GM04504 (cell line): ENCODE data around the gene CAMTA1.
"Not testable (repeated sequence)": the region's sequence is repeated elsewhere in the genome, so short reads cannot be mapped to it uniquely, and the experiment has no call there.

Source experiments
- DNase-seq: peaks from one replicate; pipeline ENCODE4 v3.0.0-alpha.2; 2012; ENCODE audit warnings: low read depth

The CAMTA1 gene

DNA sequence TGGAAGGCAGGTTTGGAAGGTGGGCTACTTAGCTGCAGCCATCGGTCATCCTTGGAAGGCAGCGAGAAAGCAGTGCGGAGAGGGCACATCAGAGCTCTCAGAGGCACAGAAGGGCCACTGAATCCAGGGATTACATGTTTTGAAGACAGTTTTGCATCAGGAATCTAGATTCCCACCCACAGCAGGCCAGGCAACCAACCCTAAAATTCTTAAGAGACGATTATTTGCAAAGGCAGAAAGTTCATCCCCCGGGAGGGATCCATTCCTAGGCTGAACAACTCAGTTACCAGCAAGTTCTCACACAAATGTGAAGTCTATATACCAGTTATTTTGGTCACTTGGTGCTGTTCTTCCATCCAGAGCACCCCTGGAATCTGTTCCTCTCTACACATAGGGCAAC lies 528.6 kb downstream of the CAMTA1 start:
- DNase-seq, result no peak

DNA sequence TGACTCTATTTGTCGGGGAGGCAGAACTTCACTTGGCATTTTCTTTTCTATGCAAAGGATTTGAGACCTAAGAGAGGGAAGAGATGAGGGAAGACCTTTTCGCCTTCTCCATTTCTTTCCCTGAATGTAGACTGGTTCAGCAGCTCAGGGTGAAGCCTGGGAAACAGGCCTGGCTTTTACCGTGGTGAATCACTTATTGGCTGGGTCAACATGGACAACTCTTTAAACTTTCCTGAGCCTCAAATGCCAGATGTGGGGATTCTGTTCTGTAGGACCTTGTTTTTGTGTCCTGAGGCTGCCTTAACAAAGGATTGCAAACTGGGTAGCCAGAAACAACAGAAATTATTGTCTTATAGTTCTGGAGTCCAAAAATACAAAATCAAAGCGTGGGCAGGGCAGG lies 530.1 kb downstream of the CAMTA1 start:
- DNase-seq, result no peak

DNA sequence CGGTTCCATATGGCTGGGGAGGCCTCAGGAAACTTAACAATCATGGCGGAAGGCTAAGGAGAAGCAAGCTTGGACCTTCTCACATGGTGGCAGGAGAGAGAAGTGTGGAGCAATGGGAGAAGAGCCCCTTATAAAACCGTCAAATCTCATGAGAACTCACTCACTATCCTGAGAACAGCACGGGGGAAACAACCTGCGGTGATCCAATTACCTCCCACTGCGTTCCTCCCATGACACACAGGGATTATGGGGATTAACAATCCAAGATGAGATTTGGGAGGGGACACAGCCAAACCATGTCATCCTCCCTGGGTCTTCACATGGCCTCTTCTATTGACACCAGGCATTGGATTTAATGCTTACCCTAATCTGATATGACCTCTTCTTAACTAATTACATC lies 530.7 kb downstream of the CAMTA1 start:
- DNase-seq, result no peak

DNA sequence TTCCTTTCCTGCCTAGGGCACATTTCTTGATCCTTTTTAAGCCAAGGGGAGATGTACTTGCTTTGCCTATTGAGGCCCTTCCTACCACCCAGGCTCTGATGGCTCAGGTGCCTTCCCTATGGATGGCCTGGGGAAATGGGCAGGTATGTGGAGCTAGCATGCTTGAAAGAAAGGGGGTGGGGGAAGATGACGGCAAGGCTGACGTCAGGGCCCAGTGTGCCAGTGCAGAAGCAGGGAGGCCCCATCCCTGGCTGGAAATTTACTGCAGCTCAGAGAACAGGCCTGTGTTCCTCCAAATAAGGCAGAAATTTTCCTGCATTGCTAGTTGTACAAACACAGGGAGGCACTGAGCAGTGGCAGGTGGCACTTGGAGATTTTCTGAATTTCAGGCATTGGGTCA lies 532.6 kb downstream of the CAMTA1 start:
- no peak for DNase-seq

DNA sequence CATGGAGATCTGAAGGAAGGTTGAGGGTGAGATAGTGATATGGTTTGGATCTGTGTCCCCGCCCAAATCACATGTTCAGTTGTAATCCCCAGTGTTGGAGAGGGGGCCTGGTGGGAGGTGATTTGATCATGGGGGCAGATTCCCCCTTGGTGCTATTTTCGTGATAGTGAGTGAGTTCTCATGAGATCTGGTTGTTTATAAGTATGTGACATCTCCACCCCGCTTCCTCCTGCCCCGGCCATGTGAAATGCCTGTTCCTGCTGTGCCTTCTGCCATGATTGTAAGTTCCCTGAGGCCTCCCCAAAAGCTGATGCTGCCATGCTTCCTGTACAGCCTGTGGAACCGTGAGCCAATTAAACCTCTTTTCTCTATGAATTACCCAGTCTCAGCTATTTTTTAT lies 533.9 kb downstream of the CAMTA1 start:
- DNase-seq, result no peak

DNA sequence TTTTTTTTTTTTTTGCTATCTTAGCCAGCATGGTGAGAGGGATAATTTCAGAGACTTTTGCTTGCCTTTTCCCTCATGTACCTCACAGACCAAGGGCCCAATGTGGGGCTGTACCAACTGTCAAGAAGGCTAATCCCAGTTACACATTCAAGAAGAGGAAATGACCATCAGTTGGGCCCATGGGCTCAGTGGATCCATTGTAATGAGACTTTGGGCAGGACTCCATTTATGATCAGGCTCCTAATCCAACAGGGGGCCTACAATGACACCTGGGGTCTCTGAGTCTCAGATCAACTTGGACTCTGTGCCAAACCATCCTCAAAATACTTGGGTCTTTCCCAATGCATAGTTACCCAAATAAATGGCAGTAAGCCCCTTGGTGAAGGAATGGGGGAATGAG lies 535.4 kb downstream of the CAMTA1 start:
- DNase-seq, result no peak

DNA sequence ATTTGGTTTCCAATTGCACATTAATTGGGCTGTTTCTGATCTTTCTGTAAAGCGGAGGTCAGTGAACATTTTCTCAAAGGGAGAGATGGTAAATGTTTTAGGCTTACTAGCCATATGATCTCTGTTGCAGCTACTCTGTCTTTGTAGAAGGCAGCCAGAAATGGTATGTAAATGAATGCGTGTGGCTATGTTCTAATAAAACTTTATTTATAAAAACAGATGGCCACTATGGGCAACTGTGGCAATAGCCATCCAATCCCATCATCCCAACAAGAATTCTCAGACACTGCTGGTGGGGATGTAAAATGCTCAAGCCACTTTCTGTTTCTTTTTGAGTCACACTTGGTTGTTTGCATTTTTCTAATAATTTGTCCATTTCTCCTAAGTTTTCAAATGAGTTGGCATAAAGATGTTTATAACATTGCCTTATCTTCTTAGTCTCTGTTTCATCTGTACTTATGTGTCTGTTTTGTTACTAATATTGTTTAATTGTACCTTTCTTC lies 537.1 kb downstream of the CAMTA1 start:
- DNase-seq, result no peak

DNA sequence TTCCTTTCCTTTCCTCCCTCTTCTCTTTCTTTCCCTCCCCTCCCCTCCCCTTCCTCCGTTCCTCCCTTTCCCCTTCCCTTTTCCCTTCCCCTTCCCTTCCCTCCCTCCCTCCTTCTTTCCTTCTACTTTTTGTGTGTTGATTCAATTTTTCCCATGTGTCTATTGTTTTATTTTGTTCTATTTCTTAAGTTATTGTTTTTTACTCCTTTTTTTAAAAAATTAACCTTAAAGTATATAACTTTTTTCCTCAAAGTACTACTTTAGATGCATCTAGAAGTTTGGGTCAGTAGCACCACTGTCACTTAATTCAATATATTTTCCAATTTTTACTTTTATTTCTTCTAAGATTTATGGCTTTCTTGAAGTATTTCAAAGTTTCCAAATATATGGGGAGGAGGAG lies 537.7 kb downstream of the CAMTA1 start:
- DNase-seq, result no peak

DNA sequence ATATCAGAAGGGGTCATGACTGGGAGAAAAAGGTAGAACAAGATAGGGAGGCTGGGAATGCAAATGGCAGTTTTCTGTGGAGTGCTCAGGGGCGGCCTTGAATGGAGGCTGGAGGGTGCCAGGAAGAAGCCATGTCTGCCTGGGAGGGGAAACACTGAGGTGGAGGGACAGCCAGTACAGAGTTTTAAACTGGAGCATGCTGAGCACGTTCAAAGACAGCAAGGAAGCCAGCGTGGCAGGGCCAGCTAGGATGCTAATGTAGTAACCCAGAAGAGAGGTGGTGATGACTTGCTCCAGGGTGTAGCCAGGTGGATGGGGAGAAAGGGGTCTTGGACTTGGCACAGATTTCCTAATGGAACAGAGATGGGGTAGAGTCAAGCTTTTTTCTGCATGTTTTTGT lies 540.0 kb downstream of the CAMTA1 start:
- no peak for DNase-seq

DNA sequence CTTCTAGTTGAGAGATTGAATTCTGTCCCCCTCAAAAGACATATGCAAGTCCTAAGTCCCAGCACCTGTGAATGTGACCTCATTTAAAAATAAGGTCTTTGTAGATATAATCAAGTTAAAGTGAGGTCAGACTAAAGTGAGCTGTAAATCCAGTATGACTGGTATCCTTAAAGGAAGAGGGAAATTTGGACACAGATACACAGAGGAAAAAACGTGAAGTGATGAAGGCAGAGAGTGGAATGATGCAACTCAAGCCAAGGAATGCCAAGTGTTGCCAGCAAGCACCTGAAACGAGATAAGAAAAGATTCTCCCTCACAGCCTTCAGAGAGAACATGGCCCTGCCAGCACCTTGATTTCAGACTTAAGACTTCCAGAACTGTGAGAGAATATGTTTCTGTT lies 541.1 kb downstream of the CAMTA1 start:
- no peak for DNase-seq

DNA sequence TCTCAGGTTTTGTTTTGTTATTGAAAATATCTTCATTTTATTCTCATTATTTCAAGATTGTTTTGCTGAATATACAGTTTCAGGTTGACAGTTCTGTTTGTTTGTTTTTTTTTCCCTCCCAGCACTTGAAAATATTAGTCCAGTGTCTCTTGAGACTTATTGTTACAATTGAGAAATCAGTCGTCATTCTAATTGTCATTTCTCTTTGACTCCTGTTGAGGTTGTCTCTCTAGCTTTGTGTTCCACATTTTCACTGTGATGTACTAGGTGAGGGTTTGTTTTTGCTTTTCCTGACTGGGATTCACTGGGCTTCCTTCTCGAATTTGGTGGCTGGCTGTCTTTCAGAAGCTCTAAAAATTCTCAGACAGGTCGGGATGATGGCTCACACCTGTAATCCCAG lies 542.6 kb downstream of the CAMTA1 start:
- DNase-seq, result no peak

DNA sequence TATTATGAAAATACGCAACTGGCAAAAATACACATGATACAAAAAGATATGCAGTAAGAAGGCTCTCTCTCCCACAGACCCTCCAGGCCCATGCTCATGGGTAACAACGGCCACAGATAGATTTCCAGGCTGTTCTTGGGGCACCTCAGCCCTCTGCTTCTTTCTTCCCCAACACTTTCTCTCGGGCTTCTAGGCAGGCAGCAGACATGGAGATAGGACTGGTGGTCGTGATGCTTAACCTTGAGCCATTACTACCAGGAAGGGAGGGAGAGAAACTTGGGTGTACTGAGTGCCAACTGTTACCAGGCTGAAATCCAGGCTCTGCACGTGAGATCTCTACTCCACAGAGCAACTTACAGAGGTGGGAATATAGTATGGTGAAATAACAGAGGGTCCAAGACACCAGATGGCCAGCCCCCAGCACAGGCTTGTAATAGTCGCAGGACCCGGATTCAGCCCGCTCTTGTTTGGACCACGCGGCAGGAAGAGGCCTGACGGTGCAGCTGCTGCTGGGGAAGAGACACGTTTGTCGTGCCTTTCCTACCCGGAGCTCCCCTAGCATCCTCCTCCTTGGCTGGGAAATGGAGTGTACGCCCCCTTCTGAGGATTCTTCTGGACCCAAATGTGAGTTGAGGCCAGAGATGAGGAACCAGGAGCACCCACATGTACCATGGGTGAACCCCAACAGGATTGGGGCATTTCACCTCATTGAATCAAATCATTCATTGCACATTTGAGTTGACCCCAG lies 544.8 kb downstream of the CAMTA1 start:
- DNase-seq, result no peak

DNA sequence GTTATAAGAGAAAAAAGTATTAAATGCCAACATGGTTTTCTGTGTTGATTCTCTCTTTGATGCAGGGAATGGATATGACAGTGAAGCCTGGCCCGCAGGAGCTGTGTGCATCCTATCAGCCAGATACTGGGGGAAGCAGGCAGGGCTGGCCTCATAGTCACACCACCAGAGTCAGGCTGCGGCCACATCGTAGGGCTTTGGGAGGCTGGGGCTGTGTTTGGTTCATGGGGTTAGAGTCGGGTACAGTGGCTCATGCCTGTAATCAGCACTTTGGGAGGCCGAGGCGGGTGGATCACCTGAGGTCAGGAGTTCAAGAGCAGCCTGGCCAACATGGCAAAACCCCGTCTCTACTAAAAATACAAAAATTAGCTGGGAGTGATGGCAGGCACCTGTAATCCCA lies 545.5 kb downstream of the CAMTA1 start:
- not testable (repeated sequence) for DNase-seq

DNA sequence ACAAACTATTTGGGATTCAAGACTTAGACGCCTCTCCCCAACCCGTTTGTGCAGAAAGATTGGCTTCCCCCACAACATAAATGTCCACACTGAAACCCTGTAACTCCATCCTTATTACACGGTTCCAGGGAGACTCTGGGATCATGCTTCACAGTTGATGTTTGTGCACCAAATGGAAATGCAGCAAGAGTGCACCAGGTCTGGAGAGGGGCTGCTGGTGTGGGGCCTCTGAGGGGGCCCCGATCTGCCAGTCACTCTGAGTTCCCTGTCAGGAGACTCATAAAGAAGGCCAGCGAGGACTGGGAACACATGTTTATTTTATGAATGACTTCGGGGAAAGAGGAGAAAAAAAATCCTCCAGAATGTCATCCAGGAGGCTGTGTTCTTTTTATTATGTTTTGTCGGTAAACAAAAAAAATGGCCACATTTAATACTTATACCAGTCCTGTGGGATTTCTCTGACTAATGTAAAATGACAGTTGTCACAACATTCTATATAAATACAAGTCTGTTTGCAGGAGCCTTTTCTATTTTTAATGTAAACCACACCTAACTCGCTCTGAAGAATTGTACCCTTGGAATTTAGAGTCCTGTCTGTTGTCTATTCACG lies 546.8 kb downstream of the CAMTA1 start:
- no peak for DNase-seq

DNA sequence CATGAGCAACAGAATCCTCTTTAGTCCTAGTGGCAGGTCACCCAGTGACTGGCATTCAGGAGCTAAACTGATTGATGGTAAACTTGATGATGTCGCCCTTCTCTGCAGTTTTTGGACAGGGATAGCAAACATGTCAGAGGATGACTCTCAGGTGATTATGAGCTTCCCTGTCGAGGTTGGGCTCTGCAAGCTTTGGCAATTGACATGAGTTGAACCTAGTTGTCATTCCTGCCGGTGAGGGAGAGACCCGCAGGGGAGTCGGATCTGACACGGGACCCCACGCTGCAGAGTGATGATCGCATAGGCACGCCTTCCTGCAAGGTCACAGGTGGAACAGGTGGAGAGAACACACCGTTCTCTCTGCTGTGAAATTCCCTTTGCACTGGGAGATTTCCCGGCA lies 547.8 kb downstream of the CAMTA1 start:
- no peak for DNase-seq

DNA sequence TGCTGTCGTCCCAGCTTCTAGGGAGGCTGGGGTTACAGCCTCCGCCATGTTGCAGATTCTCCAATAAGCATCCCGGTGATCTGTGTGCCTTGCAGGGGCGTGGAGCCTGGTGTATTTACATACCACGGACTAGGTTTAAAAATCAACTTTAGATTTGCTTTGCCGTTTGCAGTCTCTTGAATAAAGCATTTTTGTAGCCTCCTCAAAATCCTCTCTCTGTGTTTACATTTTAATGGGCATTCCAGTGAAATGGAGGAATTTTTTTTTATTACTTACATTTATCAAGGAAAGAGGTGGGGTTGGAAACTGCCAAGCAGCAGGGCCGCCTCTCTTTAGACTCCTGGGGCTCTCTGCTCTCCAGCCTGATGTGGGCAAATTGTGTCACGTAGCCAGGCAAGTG lies 548.4 kb downstream of the CAMTA1 start:
- no peak for DNase-seq

DNA sequence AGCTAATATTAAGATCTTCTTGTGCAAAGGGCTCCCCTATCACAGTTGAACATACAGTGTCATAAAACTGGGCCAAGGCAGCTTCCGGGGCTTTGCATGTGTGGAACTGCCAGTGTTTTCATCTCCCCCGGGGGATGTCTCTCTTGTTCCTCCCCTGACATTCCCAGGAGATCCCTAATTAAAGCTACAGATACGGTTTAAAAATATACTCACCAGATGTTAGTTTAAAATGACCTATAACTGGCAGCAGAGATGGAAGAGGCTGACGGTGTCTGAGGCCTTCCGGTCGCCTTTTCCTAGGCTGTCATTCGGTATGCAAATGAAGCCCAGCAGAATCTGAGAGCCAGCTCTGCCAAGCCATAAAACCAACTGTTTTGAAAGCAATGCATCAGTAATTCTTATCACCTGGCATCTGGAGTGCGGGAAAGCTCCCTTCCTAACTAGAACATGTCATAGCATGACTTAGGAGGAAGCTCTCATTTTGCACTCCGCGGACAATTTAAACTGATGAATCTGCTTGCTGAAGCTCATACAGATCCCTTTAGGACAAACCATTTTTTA lies 549.3 kb downstream of the CAMTA1 start:
- peak; percentile 38 for DNase-seq

DNA sequence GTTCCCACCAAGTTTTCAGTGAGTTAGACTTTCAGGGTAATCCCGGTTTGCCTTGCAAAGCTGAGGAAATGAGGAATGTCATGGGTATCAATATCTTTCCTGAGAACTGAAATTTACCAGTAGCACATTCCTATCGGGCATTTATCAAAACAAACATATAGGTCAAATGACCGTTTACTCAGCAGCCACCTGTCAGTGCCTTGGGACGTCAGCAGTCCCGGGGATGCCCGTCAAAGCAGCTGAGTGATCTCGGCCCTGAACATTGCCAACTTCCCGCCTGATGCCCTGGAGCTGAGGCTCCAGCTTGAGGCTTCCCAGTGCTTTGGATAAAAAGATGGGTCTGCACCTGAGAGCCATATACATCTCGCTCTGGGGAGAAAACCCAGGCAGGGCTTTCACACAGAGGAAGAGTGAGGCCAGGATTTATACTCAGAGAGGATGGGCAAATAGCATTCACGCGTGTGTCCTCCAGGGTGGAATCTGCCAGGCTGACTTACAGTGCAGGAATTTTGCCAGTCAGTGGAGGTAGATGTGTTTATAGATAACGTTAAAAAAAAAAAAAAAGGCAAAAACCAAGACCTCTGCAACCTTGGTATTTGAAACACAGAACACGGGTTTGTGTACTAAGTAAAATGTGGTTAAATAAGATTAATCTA lies 550.1 kb downstream of the CAMTA1 start:
- DNase-seq, result no peak

DNA sequence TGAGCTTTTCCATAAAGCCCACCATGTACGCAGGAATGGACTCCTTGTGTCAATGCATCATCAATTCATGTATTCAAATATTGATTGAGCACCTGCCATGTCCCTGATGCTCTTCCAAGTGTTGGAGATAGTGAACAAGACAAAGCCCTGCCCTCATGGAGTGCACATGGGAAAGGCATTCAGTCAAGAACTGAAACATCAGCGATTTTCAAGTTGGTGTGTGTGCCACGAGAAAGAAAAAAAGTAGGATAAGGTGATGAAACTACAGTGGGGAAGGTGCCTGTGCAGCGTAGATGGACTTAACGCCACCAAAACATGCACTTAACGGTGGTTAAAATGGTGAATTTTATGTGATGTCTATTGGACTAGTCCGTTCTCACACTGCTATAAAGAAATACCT lies 553.2 kb downstream of the CAMTA1 start:
- no peak for DNase-seq

DNA sequence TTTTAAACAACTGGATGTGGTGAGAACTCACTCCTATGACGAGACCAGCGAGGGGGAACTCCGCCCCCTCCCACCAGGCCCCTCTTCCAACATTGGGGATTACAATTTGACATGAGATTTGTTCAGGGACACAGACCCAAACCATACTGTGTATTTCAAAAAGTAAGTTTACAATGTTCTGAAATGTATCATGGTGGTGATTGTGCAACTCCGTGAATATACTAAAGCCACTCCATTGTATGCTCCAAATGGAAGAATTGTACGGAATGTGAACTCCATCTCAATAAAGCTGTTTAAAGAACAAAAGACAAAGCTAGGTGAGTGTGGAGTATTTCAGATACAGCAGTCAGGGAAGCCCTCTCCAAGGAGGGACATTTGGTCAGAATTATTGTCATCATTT lies 553.8 kb downstream of the CAMTA1 start:
- no peak for DNase-seq

DNA sequence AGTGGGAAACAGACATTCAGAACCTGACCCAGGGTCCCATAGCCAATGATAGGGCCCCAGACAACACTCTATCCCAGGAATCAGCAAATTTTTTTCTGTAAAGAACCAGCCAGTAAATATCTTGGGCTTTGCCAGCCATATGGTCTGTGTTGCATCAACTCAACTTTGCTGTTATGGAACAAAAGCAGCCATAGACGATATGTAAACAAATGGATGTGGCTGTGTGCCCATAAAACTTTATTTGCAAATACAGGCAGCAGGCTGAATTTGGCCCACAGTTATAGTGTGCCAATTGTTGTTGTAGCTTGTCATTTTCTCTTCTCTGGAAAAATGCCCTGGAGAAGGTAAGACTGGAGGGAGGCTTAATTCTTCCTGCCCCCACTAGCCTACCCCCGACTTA lies 554.7 kb downstream of the CAMTA1 start:
- DNase-seq, result no peak

DNA sequence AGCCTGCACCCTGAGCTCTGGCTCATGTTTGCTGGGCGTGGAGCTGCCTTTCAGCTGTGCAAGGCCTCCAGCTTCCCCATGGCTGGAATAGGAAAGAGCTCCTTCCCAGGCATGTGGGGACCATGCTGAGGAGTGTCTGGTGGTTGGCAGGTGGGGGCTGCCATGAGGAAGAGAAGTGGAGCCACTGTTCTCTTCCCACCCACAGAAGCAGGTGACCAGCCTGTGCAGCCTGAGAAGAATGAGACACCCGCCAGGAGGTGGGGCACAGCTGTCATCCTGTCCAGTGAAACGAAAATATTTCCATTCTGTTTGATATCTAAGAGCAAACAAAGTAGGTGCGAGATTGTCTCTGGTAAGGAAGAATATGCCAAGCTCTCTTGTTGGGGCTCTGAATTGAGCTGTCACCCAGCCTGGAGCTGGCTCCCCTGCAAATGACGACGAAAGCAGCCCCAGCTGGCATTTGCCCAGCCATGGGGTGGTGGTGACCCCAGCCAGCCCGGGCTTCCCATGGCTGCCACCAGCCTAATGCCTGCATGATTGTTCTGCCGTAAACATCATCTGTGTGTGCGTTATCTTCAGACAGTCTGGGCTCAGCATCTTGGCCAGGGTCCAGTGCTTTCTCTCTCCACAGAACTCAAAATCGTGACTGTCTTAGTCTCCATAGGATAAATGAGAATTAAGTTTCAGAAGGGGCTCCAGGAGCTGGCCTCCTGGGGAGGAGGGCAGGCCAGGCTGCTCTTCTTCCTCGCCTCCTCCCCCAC lies 556.1 kb downstream of the CAMTA1 start:
- no peak for DNase-seq
